NCI-H1105 (cell line): Measurements from ENCODE around the gene GNAI3.
A peak's percentile ranks its signal among the peaks of the same experiment; 100 is the strongest.

Source experiments
- DNase-seq: peaks from one replicate; lab custom pipeline; 2025; lab: John Stamatoyannopoulos, UW

GNAI3 gene

GRCh38 chr1:109624201-109625010, 76.0 kb downstream of the GNAI3 start:
- no peak for DNase-seq

- DNase-seq, result no peak
Observed at GRCh38 chr1:109625176-109625575, 76.8 kb downstream of the GNAI3 start.

GRCh38 chr1:109625601-109626560, 77.5 kb downstream of the GNAI3 start:
- no peak for DNase-seq

DNA sequence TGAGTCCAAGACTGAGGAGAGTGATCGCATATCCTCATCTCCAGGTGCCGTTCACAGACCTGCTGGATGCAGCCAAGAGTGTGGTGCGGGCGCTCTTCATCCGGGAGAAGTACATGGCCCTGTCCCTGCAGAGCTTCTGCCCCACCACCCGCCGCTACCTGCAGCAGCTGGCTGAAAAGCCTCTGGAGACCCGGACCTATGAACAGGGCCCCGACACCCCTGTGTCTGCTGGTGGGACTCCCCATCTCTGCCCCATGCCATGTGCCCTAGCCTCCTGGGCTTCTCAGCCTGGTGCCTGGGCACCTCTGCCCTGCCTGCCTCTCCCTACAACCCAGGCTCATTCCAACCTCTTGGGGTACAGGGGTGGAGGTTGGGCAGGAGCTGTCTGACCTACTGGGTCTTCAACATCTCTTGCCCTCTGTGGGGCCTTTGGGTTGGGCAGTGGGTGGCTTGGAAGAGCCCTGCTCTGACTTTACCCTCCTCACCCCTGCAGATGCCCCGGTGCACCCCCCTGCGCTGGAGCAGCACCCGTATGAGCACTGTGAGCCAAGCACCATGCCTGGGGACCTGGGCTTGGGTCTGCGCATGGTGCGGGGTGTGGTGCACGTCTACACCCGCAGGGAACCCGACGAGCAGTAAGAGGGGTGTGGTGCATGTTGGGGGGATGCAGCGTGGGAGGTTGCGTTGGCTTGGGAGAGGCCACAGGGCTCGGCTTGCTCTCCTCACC, 78.4 kb downstream of the GNAI3 start:
- no peak for DNase-seq

- DNase-seq, result no peak
Observed at GRCh38 chr1:109627692-109628399, 79.4 kb downstream of the GNAI3 start.

GRCh38 chr1:109628540-109629321, 80.3 kb downstream of the GNAI3 start:
- no peak for DNase-seq

GRCh38 chr1:109629372-109630030, 81.1 kb downstream of the GNAI3 start:
- no peak for DNase-seq

- no peak for DNase-seq
Observed at GRCh38 chr1:109630081-109630897, 81.9 kb downstream of the GNAI3 start.

DNA sequence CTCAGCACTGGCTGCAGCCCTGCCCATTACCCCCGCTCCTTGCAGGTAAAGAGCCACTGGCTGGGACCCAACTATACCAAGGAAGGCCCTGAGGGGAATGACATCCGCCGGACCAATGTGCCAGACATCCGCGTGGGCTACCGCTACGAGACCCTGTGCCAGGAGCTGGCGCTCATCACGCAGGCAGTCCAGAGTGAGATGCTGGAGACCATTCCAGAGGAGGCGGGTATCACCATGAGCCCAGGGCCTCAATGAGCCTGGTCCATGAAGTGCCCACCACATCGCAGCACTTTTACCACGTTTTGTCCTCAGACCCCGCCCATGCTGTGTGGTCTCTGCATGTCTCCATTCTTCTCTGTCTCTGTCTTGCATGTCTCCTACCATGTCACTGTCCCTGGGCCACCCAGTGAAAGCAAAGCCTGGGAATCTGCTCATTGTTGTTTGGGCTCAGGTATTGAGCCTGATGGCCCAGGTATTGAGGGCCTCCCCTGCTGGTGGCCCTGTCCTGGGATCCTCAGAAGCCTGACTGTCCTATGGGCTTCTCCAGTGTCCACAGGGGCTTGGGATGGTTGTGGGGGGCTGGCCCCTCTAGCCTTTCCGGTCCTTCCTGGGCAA, 82.6 kb downstream of the GNAI3 start:
- DNase-seq, result no peak

DNA sequence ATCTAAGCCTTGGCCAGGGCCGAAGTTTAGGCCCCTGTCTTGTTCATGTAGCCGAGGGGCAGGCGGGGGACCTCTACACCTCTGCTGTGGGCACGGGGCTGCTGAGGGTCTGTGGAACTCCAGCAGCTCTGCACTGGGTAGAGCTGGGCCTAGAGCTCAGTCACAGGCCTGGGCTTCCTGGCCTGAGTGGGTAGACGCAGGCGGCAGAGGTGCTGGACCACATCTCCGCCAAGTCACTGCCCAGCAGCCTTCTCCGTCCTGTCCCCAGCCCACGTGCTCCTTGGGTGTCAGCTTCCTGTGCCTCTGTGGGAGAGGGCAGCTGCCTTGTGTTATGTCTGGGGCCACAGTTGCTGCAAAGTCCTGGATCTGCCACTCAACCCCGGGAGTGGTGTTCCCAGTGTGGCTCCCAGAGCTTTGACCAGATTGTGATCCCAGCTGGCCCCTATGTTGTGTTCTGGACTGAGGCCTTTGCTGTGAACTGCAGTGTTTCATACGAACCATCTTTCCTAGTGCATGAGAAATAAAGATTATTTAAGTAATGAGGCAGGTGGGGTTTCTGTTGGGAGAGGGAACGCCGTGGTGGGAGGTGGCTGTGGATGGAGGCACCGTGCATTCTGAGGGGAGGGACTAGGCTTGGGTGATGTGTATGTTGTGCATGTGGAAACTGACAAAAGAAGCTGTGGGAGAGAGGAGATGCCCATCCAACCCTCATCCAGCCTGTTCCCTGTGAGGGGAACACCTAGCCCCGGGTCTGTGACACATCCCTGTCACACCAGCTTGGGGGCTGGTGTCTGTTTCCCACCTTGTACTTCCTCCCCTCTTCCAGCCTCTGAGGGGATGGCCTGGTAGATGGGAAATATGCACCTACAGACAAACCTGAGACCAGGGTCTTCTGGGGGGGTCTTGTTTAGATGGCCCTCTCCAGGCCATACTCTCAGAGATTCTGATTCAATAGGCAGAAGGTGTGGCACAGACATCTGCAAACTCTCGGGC, 83.4 kb downstream of the GNAI3 start:
- DNase-seq, result no peak

DNA sequence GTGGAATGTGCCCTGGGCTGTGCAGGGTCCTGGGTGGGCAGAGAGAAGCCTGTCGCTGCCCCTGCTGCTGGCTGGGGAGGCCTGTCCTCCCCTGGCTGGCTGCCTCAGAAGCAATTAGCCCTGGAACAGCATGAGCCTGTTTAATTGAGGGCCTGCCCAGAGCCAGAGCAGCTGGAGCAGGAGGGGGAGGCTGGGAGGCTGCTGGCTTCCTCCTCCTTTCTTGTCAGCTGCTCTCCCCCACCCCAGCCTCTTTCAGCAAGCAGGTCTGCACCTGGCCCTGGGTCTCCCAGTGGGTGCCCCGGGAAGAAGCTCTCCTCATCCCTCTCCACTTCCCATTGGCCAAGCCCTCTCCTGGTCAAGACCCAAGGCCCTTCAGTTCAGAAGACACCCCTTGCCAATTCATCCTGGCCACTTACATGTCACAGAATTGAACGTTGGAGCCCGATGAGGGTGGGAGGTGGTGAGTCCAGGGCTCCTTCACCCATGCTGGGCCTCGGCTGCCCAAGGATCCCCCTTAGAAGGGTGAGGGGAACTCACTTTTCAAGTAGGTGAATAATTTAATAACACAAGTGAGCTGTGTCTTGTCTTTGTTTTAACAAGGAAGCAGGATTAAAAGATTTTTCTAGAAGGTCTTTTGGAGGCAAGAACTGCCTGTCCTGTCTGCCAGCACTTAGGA, 84.4 kb downstream of the GNAI3 start:
- peak; percentile 95 for DNase-seq

DNA sequence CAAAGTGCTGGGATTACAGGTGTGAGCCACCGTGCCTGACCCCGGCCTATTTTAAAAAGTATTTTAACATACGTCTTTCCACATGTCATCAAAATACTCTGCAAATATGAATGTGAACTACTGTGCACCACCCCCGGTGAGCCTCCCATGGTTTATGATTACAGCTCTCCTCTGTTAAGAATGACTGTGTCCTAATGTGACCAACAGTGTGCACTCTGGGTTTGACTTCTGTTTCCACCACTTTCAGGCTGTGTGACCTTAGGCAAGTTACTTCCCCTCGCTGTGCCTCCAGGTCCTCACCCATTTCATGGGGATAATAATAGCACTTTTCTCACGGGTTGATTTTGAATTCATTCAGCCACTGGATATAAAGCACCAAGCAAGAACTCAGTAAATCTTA, 85.9 kb downstream of the GNAI3 start:
- no peak for DNase-seq

DNA sequence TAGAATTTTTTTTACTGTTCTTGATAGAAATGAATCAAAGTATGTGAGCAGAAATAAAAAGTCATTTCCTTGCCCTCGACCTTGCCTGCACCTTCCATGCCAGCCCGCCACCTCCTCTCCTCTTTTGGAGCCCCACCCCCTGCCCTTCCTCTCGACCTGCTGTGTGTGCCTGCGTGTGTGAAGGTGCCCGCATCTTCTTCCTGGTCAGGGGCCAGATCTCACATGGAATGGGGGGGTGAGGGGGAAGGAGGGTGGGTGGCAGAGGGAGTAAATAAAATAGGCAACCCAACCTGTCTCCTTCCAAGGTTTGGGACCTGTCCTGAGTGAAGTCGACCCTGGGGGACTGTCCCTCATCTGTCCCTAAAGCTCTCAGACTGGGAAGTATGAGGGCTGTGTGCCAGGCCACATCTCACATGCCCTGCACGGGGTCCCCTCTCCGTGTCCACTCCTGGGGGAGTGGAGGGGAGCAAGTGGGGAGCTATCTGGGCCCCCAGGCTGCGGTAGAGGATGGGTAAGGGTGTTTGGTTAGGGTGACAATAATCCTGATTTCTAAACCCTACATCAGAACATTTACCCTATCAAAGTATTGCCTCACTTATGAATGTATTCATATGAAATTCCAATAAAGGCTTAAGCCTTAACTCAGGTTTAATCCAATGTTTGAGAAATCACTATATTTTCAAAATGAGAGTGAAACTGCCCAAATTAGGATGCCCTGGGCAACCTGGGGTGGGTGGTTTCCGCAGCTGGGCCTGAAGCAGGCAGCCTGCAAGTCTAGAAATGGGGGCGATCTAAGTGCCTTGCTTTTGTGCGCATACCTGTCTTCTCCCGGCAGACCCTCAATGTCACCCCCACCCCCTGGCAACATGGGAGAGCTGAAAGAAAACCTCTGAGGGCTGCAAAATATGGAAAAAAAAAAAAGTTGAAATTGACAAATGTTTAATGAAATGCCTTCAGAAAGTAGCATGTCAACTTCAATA, 86.6 kb downstream of the GNAI3 start:
- DNase-seq, result no peak

DNA sequence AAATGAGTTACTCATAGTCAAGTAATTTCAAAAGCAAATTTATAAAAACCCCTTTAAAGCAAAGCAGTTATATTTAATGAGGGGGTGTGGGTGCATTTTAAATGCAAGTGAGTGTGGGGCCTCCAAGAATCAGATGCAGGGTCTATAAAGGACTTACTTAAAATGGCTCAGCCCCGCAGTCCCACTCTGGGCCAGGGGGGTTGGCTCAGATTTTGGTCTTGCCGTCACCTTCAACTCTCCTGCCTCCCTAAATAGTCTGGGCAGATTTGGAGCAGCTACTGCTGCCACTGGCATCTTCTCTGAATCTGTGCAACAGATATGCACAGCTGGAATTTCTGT, 87.4 kb downstream of the GNAI3 start:
- DNase-seq, result no peak

GRCh38 chr1:109636201-109636952, 88.0 kb downstream of the GNAI3 start:
- no peak for DNase-seq
